ENCODE results near the gene IL17RC. TPM values are rescaled to one million over a fixed set of nuclear protein-coding genes. Genes with fewer than 3 reads are reported as not detected.
A peak's percentile ranks its signal among the peaks of the same experiment; 100 is the strongest.

IL17RC gene
- total RNA-seq, 1 donor: 32.8 TPM

GRCh38 chr3:9886328-9886727 lies 30.6 kb upstream of the IL17RC start:
- TF ChIP-seq, protein P1, sequence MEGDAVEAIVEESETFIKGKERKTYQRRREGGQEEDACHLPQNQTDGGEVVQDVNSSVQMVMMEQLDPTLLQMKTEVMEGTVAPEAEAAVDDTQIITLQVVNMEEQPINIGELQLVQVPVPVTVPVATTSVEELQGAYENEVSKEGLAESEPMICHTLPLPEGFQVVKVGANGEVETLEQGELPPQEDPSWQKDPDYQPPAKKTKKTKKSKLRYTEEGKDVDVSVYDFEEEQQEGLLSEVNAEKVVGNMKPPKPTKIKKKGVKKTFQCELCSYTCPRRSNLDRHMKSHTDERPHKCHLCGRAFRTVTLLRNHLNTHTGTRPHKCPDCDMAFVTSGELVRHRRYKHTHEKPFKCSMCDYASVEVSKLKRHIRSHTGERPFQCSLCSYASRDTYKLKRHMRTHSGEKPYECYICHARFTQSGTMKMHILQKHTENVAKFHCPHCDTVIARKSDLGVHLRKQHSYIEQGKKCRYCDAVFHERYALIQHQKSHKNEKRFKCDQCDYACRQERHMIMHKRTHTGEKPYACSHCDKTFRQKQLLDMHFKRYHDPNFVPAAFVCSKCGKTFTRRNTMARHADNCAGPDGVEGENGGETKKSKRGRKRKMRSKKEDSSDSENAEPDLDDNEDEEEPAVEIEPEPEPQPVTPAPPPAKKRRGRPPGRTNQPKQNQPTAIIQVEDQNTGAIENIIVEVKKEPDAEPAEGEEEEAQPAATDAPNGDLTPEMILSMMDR (IDR thresholded peaks at IDR 0.05; ENCODE audit: insufficient read depth, low read depth, low read length): no peak
- H3K4me3 ChIP-seq (ENCODE audit: low read depth, low read length): no peak overlapping the region
- DNase-seq (ENCODE audit: low read depth): no peak

DNA sequence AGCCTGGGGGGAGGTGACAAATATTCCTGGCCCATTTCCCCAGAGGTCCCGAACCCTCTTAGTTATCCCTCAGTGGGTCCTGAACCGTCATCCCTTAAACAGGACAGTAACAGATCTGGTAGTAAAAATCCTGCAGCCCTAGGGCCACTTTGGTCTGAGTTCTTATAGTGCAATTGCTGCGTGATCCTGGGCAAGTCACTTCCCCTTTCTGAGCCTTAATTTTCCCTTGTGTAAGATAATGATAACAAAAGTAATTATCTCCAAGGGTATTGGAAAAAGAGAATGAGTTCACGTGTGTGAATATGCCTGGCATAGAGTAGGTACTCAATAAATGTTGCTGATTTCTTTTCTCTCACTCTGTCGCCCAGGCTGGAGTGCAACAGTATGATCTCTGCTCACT lies 29.4 kb upstream of the IL17RC start:
- TF ChIP-seq, protein P1 (IDR thresholded peaks at IDR 0.05; ENCODE audit: insufficient read depth, low read depth, low read length): no peak
- H3K4me3 ChIP-seq (ENCODE audit: low read depth, low read length): no peak overlapping the region
- DNase-seq (ENCODE audit: low read depth): no peak

- TF ChIP-seq, protein P1 (IDR thresholded peaks at IDR 0.05; ENCODE audit: insufficient read depth, low read depth, low read length): no peak
- no peak overlapping the region for H3K4me3 ChIP-seq (ENCODE audit: low read depth, low read length)
Observed at GRCh38 chr3:9888540-9888939, 28.4 kb upstream of the IL17RC start.

GRCh38 chr3:9889405-9889804 lies 27.5 kb upstream of the IL17RC start:
- H3K4me3 ChIP-seq (ENCODE audit: low read depth, low read length): no peak overlapping the region
- TF ChIP-seq, protein P1 (IDR thresholded peaks at IDR 0.05; ENCODE audit: insufficient read depth, low read depth, low read length): no peak
- DNase-seq (ENCODE audit: low read depth): no peak

More at GRCh38 chr3:9888540-9888939, 28.4 kb upstream of the IL17RC start:
- no peak for DNase-seq (ENCODE audit: low read depth)

DNA sequence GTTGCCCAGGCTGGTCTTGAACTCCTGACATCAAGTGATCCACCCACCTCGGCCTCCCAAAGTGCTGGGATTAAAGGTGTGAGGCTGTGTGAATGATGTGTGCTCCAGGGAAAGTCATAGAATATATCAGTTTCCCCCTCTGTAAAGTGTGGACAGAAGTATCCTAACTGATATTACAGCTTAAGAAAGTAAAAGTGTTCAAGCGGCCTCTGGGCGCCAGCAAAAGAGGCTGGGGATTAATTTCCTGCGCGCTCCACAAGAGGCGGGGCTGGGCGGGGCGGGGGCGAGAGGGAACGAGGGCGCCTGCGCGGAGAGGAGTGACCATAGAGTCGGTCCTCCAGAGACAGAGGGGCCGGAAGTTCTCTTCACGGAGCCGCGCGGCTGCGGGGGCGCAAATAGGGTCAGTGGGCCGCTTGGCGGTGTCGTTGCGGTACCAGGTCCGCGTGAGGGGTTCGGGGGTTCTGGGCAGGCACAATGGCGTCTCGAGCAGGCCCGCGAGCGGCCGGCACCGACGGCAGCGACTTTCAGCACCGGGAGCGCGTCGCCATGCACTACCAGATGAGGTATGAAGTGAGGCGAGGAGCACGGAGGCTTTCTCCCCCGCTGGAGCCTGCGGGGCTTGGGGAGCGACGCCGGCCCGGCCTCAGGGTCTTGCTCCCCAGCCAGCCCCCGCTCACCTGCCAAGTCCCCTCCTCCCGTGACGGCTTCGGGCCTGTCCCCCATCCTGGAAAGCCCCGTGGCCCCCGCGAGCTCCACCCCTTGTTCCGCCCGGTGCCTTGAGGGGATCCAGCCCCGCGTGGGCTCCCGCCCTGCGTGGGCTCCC lies 26.4 kb upstream of the IL17RC start, which contains the start of gene JAGN1:
JAGN1 (plus strand) TSS at position 362 of the 823 bp plus-strand sequence; CDS start at position 475, 113 bp downstream.
- peak within 1 kb of the TSS; percentile 93 for H3K4me3 ChIP-seq (ENCODE audit: low read depth, low read length)
- peak; percentile 93 for DNase-seq (ENCODE audit: low read depth)
- TF ChIP-seq, protein P1 (IDR thresholded peaks at IDR 0.05; ENCODE audit: insufficient read depth, low read depth, low read length): no peak

DNA sequence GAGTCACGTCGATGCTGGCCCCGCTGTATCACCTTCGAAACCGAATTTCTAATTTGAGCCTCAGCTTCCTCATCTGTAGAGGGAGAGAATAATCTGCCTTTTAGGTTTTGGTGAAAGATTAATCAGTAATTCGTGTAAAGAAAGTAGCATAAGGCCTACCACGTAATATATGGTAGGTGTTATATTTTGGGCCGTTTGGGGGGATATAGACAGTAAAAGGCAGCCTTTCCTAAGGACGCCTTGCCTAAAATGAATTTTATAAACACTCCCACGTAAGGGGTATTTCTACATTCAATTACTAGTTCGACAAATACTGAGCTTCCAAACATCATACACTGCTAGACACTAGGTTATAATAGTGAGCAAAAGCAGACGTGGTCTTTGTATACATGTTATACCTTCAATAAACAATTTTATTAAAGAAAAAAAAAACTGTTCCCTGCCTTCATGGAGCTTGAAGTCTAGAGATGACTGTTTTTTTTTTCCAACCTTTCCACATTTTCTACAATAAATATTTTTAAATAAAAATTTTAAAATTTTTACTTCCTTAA lies 25.8 kb upstream of the IL17RC start:
- no peak for DNase-seq (ENCODE audit: low read depth)
- TF ChIP-seq, protein P1 (IDR thresholded peaks at IDR 0.05; ENCODE audit: insufficient read depth, low read depth, low read length): no peak
- peak overlapping the region; percentile 93 for H3K4me3 ChIP-seq (ENCODE audit: low read depth, low read length)

Measured in fibroblast of villous mesenchyme (primary cell).